Liver (tissue), 9 donors: ENCODE results near the gene SDF2. TPM values are rescaled to one million over a fixed set of nuclear protein-coding genes. Genes with fewer than 3 reads are reported as not detected.
A peak's percentile ranks its signal among the peaks of the same experiment; 100 is the strongest.

Source experiments
- DNase-seq: peaks from one replicate; pipeline ENCODE4 v3.0.0-alpha.2; 2017; ENCODE audit warnings: low spot score
- H3K27ac ChIP-seq, 2 donors: one replicate each; pipeline ENCODE4 v1.7.0; 2013; ENCODE audit warnings: inconsistent platforms in 2 of 2, low read length in 2 of 2, control low read depth in 1 of 2, low read depth in 1 of 2, mild to moderate bottlenecking in 1 of 2
- H3K27me3 ChIP-seq, 4 donors: one replicate each; pipeline versions ENCODE4 v1.6.1 to v1.7.0; 2013; ENCODE audit warnings: low read length in 3 of 4, inconsistent platforms in 1 of 4, mild to moderate bottlenecking in 1 of 4, moderate library complexity in 1 of 4; ENCODE audit not compliant: control insufficient read depth in 4 of 4, insufficient read depth in 4 of 4
- H3K36me3 ChIP-seq, 4 donors: one replicate each; pipeline versions ENCODE4 v1.6.1 to v1.7.0; 2013; ENCODE audit warnings: low read length in 3 of 4, mild to moderate bottlenecking in 3 of 4, low read depth in 1 of 4, moderate library complexity in 1 of 4; ENCODE audit not compliant: control insufficient read depth in 4 of 4, insufficient read depth in 3 of 4
- H3K4me1 ChIP-seq, 4 donors: one replicate each; pipeline versions ENCODE4 v1.6.1 to v1.7.0; 2013; ENCODE audit warnings: low read length in 3 of 4, mild to moderate bottlenecking in 3 of 4, moderate library complexity in 1 of 4; ENCODE audit not compliant: control insufficient read depth in 4 of 4, insufficient read depth in 4 of 4
- H3K4me3 ChIP-seq, 3 donors: one replicate each; pipeline versions ENCODE4 v1.6.1 to v1.7.0; 2013; ENCODE audit warnings: low read length in 3 of 3, control low read depth in 1 of 3, low read depth in 1 of 3, mild to moderate bottlenecking in 1 of 3
- H3K9ac ChIP-seq, 2 donors: one replicate each; pipeline ENCODE4 v1.7.0; 2013; ENCODE audit warnings: low read length in 2 of 2, mild to moderate bottlenecking in 2 of 2, moderate library complexity in 2 of 2, control low read depth in 1 of 2, low read depth in 1 of 2
- H3K9me3 ChIP-seq, 4 donors: one replicate each; pipeline versions ENCODE4 v1.6.1 to v1.7.0; 2013; ENCODE audit warnings: low read length in 3 of 4; ENCODE audit not compliant: control insufficient read depth in 4 of 4
- ATF3 ChIP-seq: IDR thresholded peaks from 2 replicates; pipeline ENCODE4 v1.6.1; 2016; ENCODE audit warnings: antibody characterized with exemption
- CTCF ChIP-seq: fragments of 150-350 bp; IDR thresholded peaks from 2 replicates; pipeline ENCODE4 v1.5.1; 2017; ENCODE audit warnings: improper control_type of control experiment, low read depth, low read length; ENCODE audit not compliant: missing input control
- EGR1 ChIP-seq, 2 donors: IDR thresholded peaks; 2 replicates each; pipeline ENCODE4 v1.6.1; 2016 to 2018; ENCODE audit warnings: antibody characterized with exemption in 2 of 2, low read depth in 2 of 2
- FOXA1 ChIP-seq: IDR thresholded peaks from 2 replicates; pipeline ENCODE4 v1.6.1; 2016; ENCODE audit warnings: antibody characterized with exemption
- FOXA2 ChIP-seq: IDR thresholded peaks from 2 replicates; pipeline ENCODE4 v1.6.1; 2016; ENCODE audit warnings: antibody characterized with exemption
- GABPA ChIP-seq, 2 donors: IDR thresholded peaks in 1 of 2; conservative IDR thresholded peaks in 1 of 2; 2 replicates each; pipeline ENCODE4 v1.6.1; 2016; ENCODE audit warnings: antibody characterized with exemption in 2 of 2, mild to moderate bottlenecking in 1 of 2, moderate library complexity in 1 of 2
- HNF4A ChIP-seq, 2 donors: conservative IDR thresholded peaks; 2 replicates each; pipeline ENCODE4 v1.6.1; 2016; ENCODE audit warnings: antibody characterized with exemption in 2 of 2, mild to moderate bottlenecking in 2 of 2
- HNF4G ChIP-seq: IDR thresholded peaks from 2 replicates; pipeline ENCODE4 v1.6.1; 2016; ENCODE audit warnings: antibody characterized with exemption
- JUND ChIP-seq, 2 donors: IDR thresholded peaks; 2 replicates each; pipeline ENCODE4 v1.6.1; 2016; ENCODE audit warnings: antibody characterized with exemption in 2 of 2
- MAX ChIP-seq: IDR thresholded peaks from 2 replicates; pipeline ENCODE4 v1.6.1; 2016; ENCODE audit warnings: antibody characterized with exemption
- NR2F2 ChIP-seq: IDR thresholded peaks from 2 replicates; pipeline ENCODE4 v1.6.1; 2016; ENCODE audit warnings: antibody characterized with exemption
- RAD21 ChIP-seq, 2 donors: IDR thresholded peaks; 2 replicates each; pipeline ENCODE4 v1.6.1; 2016; ENCODE audit warnings: antibody characterized with exemption in 2 of 2, mild to moderate bottlenecking in 2 of 2
- REST ChIP-seq: IDR thresholded peaks from 2 replicates; pipeline ENCODE4 v1.6.1; 2016; ENCODE audit warnings: antibody characterized with exemption, mild to moderate bottlenecking
- RXRA ChIP-seq, 2 donors: IDR thresholded peaks; 2 replicates each; pipeline ENCODE4 v1.6.1; 2017 to 2018; ENCODE audit warnings: antibody characterized with exemption in 2 of 2, mild to moderate bottlenecking in 1 of 2
- SP1 ChIP-seq: IDR thresholded peaks from 2 replicates; pipeline ENCODE4 v1.6.1; 2018; ENCODE audit warnings: antibody characterized with exemption, mild to moderate bottlenecking
- TAF1 ChIP-seq: conservative IDR thresholded peaks from 2 replicates; pipeline ENCODE4 v1.6.1; 2016; ENCODE audit warnings: antibody characterized with exemption, mild to moderate bottlenecking
- YY1 ChIP-seq: IDR thresholded peaks from 2 replicates; pipeline ENCODE4 v1.6.1; 2016; ENCODE audit warnings: antibody characterized with exemption, mild to moderate bottlenecking
- ZBTB33 ChIP-seq: IDR thresholded peaks from 2 replicates; pipeline ENCODE4 v1.6.1; 2016; ENCODE audit warnings: antibody characterized with exemption
- WGBS: extraction: QIAGEN DNeasy Blood & Tissue Kit; methylation state at CpG from one replicate; pipeline ENCODE4 v1.1.7; 2013; 5-methylcytosine and 5-hydroxymethylcytosine counted together
- polyA plus RNA-seq, 2 donors: library from polyadenylated mRNA; stranded (reverse) in 1 of 2; unstranded in 1 of 2; fragments of 200-250 nt in 1 of 2; fragments of >200 nt in 1 of 2; fragmentation: Nextera tagmentation in 1 of 2; extraction: Ambion mirVana in 1 of 2; gene quantifications; one replicate each; pipeline versions ENCODE4 v1.2.1 to v1.2.3, GENCODE V29; 2013 to 2015
- total RNA-seq, 2 donors: library from RNA; depleted of rRNA; stranded (reverse); fragments of >200 nt; gene quantifications; one replicate each; pipeline ENCODE4 v1.2.3, GENCODE V29; 2014
- donor health status: healthy.
- donor health status: healthy.
- donor health status: healthy.
- donor health status: healthy.
- donor health status: healthy.

Gene SDF2
- total and polyA plus RNA-seq, 4 donors, result 24.1 to 38.9 (median 28.0) TPM

- Histone ChIP-seq H3K9me3 (no peaks in the 10 kb centered on the region), H3K4me3 (peak overlapping the region; percentile 96 to 98 (median 98)), H3K4me1 (peaks cover 2 to 45% (median 33%) of the 10 kb centered on the region in 4 donors), H3K27me3 (no peaks in the 10 kb centered on the region), H3K36me3 (peaks cover 8 to 36% (median 28%) of the 10 kb centered on the region in 4 donors), H3K27ac (peak overlapping the region; percentile 73 to 92), H3K9ac (peak overlapping the region; percentile 86 to 87)
- DNase-seq, result peak; percentile 49
- under 1% methylated on average over 18 of the region's 18 CpGs for WGBS
- TF ChIP-seq FOXA2 (no peak), ZBTB33 (peak; percentile 20), EGR1 (IDR thresholded peaks at IDR 0.05; ENCODE audit: low read depth in 2 of 2) (no peak), HNF4A (conservative IDR thresholded peaks at IDR 0.05) (peak in 1 of 2 donors; percentile 43), GABPA (IDR thresholded peaks at IDR 0.05 in 1 of 2, conservative IDR thresholded peaks at IDR 0.05 in 1 of 2) (peak; percentile 58 to 77), YY1 (peak; percentile 31), MAX (peak; percentile 34), NR2F2 (no peak), CTCF (peak; percentile 57), SP1 (no peak), FOXA1 (no peak), TAF1 (no peak), RAD21 (IDR thresholded peaks at IDR 0.05) (peak; percentile 49 to 73), JUND (IDR thresholded peaks at IDR 0.05) (no peak), ATF3 (no peak), RXRA (IDR thresholded peaks at IDR 0.05) (peak in 1 of 2 donors; percentile 14), REST (no peak), HNF4G (no peak)
Observed at GRCh38 chr17:28643983-28644786, 17.5 kb downstream of the SDF2 start.
